ENCODE measurements around the gene HECTD4.

- TF ChIP-seq POLR2A (IDR thresholded peaks at IDR 0.05) (no peak), CTCF (IDR thresholded peaks at IDR 0.05) (no peak)
These were observed 228.9 kb downstream of the HECTD4 start for GRCh38 chr12:112153181-112153892.

Data from suprapubic skin (tissue), 3 donors.